Measurements from ENCODE around the gene RGS7BP.

RGS7BP gene

GRCh38 chr5:64655596-64655995, 149.8 kb downstream of the RGS7BP start:
- TF ChIP-seq CTCF (IDR thresholded peaks at IDR 0.05; ENCODE audit: extremely low read depth, insufficient read depth, missing control alignments): no peak
- DNase-seq (ENCODE audit: low spot score): no peak
- in situ Hi-C loops (cut with MboI; ENCODE audit: low pct_unique_long_range_greater_than_20kb, low sequenced_read_pairs, unreplicated experiment): no loop called here

GRCh38 chr5:64659289-64659688, 153.5 kb downstream of the RGS7BP start:
- TF ChIP-seq CTCF (IDR thresholded peaks at IDR 0.05; ENCODE audit: extremely low read depth, insufficient read depth, missing control alignments): no peak
- in situ Hi-C loops (cut with MboI; ENCODE audit: low pct_unique_long_range_greater_than_20kb, low sequenced_read_pairs, unreplicated experiment): no loop called here

More at GRCh38 chr5:64659289-64659688, 153.5 kb downstream of the RGS7BP start:
- no peak for DNase-seq (ENCODE audit: low spot score)

All from GM13977 (cell line).